ENCODE results near the gene CDC37L1.
A peak's percentile ranks its signal among the peaks of the same experiment; 100 is the strongest.

The CDC37L1 gene

GRCh38 chr9:4680750-4681149 lies 1.4 kb downstream of the CDC37L1 start:
- FAIRE-seq = no peak
- DNase-seq (ENCODE audit: insufficient read length, low spot score) = no peak

DNA sequence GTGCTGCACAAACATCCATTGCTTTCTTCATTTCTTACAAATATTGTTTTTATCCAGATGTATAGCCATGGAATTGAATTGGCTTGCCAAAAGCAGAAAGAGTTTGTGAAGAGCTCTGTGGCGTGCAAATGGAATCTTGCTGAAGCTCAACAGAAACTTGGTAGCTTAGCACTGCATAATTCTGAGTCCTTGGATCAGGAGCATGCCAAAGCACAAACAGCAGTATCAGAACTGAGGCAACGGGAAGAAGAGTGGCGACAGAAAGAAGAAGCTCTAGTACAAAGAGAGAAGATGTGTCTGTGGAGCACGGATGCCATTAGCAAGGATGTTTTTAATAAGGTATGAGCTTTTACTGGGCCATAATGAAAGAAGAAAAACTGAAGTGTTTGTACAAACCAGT lies 5.5 kb downstream of the CDC37L1 start:
- DNase-seq (ENCODE audit: insufficient read length, low spot score) (no peak), FAIRE-seq (no peak)
- TF ChIP-seq POLR2A (IDR thresholded peaks at IDR 0.05; ENCODE audit: low read depth, low read length) = no peak

More at GRCh38 chr9:4680750-4681149, 1.4 kb downstream of the CDC37L1 start:
- TF ChIP-seq POLR2A (IDR thresholded peaks at IDR 0.05; ENCODE audit: low read depth, low read length) = no peak

DNA sequence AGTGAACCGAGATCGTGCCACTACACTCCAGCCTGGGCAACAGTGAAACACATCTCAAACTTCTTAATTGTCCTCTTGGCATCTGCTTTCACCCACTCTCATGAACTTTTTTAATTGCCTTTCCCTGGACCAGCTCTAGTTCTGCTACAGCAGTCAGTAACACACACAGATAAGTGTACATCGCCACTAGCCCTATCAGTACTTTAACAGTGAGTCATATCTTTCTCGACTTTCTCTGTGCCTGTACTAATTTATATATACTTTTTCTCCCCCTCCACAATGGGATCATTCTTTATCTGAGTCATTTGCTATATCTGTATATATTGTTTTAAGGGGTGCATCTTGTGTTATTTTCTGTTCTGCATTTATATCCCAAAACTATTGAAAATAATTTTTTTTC lies 6.7 kb downstream of the CDC37L1 start:
- DNase-seq (ENCODE audit: insufficient read length, low spot score) (no peak), FAIRE-seq (peak; percentile 27)
- no peak for TF ChIP-seq POLR2A (IDR thresholded peaks at IDR 0.05; ENCODE audit: low read depth, low read length)

DNA sequence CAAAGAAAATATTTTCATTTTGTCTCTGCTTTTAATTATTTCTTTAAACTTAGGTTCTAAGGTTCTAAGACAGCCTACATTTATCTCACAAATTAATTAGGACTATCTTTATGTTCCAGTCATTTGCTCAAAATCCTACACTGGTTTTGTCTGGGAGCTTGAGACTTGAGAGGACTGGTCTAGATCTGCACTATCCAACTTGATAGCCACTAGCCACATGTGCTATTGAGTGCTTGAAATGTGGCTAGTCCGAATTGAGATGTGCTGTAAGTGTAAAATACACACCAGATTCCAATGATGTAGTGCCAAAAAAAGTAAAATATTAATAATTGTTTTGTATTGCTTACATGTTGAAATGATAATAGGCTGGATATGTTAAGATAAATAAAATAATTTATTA lies 7.2 kb downstream of the CDC37L1 start:
- no peak for FAIRE-seq
- no peak for DNase-seq (ENCODE audit: insufficient read length, low spot score)
- TF ChIP-seq POLR2A (IDR thresholded peaks at IDR 0.05; ENCODE audit: low read depth, low read length) = no peak

- FAIRE-seq (no peak), DNase-seq (ENCODE audit: insufficient read length, low spot score) (no peak)
- TF ChIP-seq POLR2A (IDR thresholded peaks at IDR 0.05; ENCODE audit: low read depth, low read length) = no peak
These were observed 9.7 kb downstream of the CDC37L1 start for GRCh38 chr9:4689021-4689420.

GRCh38 chr9:4689687-4690104 lies 10.3 kb downstream of the CDC37L1 start:
- FAIRE-seq (peak; percentile 71), DNase-seq (ENCODE audit: insufficient read length, low spot score) (no peak)
- no peak for TF ChIP-seq POLR2A (IDR thresholded peaks at IDR 0.05; ENCODE audit: low read depth, low read length)

DNA sequence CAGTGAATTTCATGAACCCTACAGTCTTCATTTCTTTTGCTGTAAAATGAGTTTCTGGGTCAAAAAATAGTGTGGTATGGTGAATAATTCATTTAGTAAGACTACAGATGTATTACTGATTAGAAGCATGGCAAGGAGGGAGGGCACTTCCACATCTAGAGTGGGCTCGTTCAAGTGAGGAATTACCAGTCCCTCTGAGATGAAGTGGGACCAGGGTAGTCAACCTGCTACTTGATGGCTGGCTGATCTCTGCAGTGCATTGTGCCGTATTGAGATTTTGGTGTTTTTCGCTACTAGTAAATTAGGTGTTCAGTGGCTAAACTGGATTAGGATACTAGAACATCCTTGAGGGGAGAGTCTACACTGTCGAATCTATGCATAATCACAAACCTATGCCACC lies 10.8 kb downstream of the CDC37L1 start:
- FAIRE-seq (peak; percentile 6), DNase-seq (ENCODE audit: insufficient read length, low spot score) (no peak)
- TF ChIP-seq POLR2A (IDR thresholded peaks at IDR 0.05; ENCODE audit: low read depth, low read length) = no peak

DNA sequence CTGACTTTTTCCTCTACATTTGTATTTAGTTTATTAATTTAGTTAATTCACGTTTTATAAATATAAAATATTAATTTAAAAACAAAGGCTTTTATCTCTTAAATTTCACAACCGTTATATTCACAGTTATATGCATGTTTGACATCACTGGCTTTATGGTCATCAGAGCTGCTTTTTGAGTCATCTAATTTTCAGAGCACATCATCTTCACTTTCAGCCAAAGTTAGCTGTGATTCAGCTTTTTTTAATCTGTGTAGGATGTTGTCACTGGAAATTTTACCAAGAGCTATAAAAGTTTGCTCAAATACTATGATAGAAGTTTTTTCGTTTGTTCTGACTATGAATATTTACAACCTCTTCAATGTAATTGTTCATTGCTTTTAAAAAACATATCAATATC lies 12.4 kb downstream of the CDC37L1 start:
- FAIRE-seq = no peak
- no peak for DNase-seq (ENCODE audit: insufficient read length, low spot score)
- no peak for TF ChIP-seq POLR2A (IDR thresholded peaks at IDR 0.05; ENCODE audit: low read depth, low read length)

DNA sequence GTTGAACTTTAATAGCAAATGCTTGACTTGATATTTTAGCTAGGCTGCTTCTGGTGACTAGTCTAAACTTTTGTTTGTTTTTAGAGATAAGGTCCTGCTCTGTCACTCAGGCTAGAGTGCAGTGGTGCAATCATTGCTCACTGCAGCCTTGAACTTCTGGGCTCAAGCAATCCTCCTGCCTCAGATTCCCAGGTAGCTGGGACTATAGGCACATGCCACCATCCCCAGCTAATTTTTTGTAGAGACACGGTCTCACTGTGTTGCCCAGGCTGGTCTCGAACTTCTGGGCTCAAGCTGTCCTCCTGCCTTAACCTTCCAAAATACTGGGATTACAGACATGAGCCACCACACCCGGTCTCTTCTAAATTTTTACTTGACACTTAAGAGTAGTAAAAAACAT lies 20.7 kb downstream of the CDC37L1 start:
- FAIRE-seq = no peak

GRCh38 chr9:4700932-4701331 lies 21.6 kb downstream of the CDC37L1 start:
- DNase-seq (ENCODE audit: insufficient read length, low spot score) (no peak), FAIRE-seq (no peak)
- no peak for TF ChIP-seq POLR2A (IDR thresholded peaks at IDR 0.05; ENCODE audit: low read depth, low read length)

More for the DNA sequence above, 20.7 kb downstream of the CDC37L1 start:
- TF ChIP-seq POLR2A (IDR thresholded peaks at IDR 0.05; ENCODE audit: low read depth, low read length) = no peak
- DNase-seq (ENCODE audit: insufficient read length, low spot score) = no peak

- no peak for TF ChIP-seq POLR2A (IDR thresholded peaks at IDR 0.05; ENCODE audit: low read depth, low read length)
- DNase-seq (ENCODE audit: insufficient read length, low spot score) = no peak
- no peak for FAIRE-seq
These were observed 22.2 kb downstream of the CDC37L1 start for GRCh38 chr9:4701526-4701925.

- TF ChIP-seq POLR2A (IDR thresholded peaks at IDR 0.05; ENCODE audit: low read depth, low read length) = no peak
- FAIRE-seq (peak; percentile 68), DNase-seq (ENCODE audit: insufficient read length, low spot score) (no peak)
These were observed 24.8 kb downstream of the CDC37L1 start for GRCh38 chr9:4704129-4704528.

DNA sequence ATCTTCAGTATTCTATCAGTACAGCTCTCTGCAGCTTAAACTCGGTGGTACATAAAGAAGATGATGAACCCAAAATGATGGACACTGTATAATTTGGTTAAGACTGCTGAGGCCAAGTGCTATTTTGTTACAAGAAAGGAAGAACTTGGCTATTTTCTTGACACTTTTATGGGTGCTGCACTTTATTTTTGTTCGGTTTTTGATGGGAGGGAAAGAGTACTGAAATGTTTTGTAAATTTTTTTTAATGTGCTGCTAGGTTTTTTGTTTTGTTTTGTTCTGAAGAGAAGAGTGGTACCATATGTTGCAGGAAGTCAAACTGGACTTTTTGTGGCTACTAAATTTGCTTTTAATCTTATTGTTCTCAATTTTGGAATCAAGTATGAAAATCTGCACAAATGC lies 26.7 kb downstream of the CDC37L1 start:
- TF ChIP-seq POLR2A (IDR thresholded peaks at IDR 0.05; ENCODE audit: low read depth, low read length) = no peak
- FAIRE-seq (no peak), DNase-seq (ENCODE audit: insufficient read length, low spot score) (no peak)

GRCh38 chr9:4706971-4707622 lies 27.7 kb downstream of the CDC37L1 start:
- FAIRE-seq (no peak), DNase-seq (ENCODE audit: insufficient read length, low spot score) (no peak)
- TF ChIP-seq POLR2A (IDR thresholded peaks at IDR 0.05; ENCODE audit: low read depth, low read length) = no peak

DNA sequence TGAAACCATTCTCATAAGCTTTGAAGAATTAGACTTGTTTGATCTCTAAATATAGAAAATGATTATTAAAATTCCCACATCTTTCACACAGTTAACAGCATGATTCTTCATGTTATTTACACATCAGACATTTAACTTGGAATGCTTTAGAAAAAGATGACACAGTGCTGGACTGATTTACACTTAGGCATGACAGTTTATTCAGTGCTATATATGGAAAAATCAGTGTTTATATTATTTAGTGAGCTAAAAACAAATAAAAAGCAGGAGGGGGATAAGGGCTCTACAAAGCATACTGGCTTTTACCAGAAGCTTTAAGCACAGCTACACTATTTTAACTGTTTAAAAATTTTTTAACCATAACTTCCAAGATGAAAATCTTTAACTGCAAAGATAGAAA lies 30.0 kb downstream of the CDC37L1 start:
- no peak for DNase-seq (ENCODE audit: insufficient read length, low spot score)
- FAIRE-seq = no peak
- no peak for TF ChIP-seq POLR2A (IDR thresholded peaks at IDR 0.05; ENCODE audit: low read depth, low read length)

GRCh38 chr9:4713849-4714248 lies 34.5 kb downstream of the CDC37L1 start:
- no peak for TF ChIP-seq POLR2A (IDR thresholded peaks at IDR 0.05; ENCODE audit: low read depth, low read length)
- no peak for DNase-seq (ENCODE audit: insufficient read length, low spot score)
- FAIRE-seq = peak; percentile 99
